ENCODE measurements around the gene RRAGA.
"Not testable (repeated sequence)": the region's sequence is repeated elsewhere in the genome, so short reads cannot be mapped to it uniquely, and the experiment has no call there.

Gene RRAGA

GRCh38 chr9:19074836-19075235 lies 25.6 kb downstream of the RRAGA start:
- no peak for DNase-seq

DNA sequence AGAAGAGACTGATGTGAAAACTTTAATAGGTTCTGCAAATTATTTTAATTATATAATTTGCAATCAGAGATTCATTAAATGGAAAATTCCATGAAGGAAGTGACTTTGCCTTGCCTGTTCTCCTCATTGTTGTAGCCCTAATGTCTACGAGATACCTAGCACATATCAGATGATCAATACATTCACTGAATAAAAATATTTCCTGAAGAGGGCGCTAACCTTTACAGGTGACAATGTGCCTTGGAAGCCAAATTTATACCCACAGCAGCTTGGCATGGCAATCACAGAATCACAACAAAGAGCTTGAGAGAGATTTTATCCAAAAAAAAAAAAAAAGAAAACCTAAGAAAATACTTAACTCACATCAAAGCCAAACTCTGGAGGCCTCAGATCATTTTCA lies 36.1 kb downstream of the RRAGA start:
- DNase-seq: no peak

DNA sequence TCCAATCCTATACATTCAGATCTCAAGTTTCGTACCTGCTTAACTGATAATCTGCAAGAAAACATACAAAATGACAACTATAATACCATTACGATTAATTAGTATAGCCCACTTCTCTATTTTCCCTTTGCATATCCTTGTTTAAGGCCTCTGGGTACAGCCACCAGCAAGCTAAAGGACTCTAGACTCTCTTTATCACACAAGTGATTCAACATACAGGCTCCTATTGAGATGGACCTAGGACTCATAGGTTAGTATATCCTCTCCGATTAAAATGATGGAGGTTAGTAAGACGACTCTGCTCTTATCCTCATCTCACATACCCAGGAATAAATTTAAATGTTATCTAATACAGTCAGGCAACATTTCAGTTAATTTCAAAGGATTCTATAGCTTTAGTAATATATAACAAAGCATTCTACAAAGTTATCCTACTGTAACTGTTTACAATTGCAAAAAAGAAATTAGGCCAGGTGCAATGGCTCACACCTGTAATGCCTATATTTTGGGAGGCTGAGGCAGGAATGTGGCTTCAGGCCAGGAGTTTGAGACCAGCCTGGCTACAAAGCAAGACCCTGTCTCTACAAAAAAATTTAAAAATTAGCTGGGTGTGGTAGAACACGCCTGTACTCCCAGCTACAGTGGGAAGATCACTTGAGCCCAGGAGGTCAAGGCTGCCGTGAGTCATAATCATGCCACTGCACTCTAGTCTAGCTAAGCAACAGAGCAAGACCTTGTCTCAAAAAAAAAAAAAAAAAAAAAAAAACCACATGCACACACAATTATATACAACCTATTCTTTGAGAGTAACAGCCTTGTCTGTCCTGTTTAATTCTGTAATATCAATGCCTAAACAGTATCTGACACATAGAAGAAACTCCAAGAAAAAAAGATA lies 38.1 kb downstream of the RRAGA start:
- no peak for DNase-seq

DNA sequence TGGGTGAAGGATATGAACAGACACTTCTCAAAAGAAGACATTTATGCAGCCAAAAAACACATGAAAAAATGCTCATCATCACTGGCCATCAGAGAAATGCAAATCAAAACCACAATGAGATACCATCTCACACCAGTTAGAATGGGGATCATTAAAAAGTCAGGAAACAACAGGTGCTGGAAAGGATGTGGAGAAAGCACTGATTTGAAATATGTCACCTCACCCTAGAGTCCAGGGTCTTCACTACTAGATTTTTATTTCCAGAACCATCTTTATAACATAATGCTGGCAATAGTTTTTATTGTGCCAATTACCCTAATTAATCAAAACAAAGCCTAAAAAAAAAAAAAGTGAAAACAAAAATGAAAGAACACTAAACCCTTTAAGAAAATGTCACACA lies 48.2 kb downstream of the RRAGA start:
- not testable (repeated sequence) for DNase-seq
